Right lobe of liver (tissue), 4 donors: ENCODE results near the gene LAMB1.

Experiments
- POLR2A ChIP-seq: fragments of 450-650 bp; IDR thresholded peaks from one replicate; pipeline ENCODE4 v1.6.1; 2017; ENCODE audit warnings: antibody characterized with exemption, mild to moderate bottlenecking
- TF ChIP-seq, protein P1 (sequence below), 4 donors: fragments of 200-600 bp in 3 of 4; fragments of 450-650 bp in 1 of 4; IDR thresholded peaks; one replicate each; pipeline versions ENCODE4 v1.5.1 to v1.8.0; 2016 to 2022; ENCODE audit warnings: antibody characterized with exemption in 4 of 4, mild to moderate bottlenecking in 2 of 4
- donor health status: DM: no; HTN: no; CAD: no.
- donor health status: DM: no; HTN: no; CAD: no.
- donor health status: DM: no; HTN: yes; CAD: no.

DNA sequence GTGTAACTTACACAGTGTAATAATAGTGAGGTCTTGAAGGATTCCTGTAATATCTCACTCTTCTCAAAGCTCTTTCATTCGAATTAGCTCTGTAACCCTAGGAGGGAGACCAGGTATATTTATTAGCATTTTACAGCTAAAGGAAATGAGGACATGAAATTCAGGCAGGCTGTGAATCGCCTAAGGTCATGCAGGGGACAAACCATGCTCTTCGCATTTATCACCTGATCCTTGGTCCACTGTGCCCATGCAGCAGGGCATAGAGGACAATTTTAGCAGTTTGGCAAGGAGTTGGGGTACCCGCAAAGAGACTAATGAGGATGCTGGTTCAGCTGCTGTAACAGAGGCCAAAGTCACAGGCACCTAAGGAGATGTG, 14.8 kb upstream of the LAMB1 start:
- TF ChIP-seq, protein P1, sequence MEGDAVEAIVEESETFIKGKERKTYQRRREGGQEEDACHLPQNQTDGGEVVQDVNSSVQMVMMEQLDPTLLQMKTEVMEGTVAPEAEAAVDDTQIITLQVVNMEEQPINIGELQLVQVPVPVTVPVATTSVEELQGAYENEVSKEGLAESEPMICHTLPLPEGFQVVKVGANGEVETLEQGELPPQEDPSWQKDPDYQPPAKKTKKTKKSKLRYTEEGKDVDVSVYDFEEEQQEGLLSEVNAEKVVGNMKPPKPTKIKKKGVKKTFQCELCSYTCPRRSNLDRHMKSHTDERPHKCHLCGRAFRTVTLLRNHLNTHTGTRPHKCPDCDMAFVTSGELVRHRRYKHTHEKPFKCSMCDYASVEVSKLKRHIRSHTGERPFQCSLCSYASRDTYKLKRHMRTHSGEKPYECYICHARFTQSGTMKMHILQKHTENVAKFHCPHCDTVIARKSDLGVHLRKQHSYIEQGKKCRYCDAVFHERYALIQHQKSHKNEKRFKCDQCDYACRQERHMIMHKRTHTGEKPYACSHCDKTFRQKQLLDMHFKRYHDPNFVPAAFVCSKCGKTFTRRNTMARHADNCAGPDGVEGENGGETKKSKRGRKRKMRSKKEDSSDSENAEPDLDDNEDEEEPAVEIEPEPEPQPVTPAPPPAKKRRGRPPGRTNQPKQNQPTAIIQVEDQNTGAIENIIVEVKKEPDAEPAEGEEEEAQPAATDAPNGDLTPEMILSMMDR (IDR thresholded peaks at IDR 0.05) = no peak
- TF ChIP-seq POLR2A = no peak
